ENCODE results near the gene LCE2C.
"Not testable (repeated sequence)": the region's sequence is repeated elsewhere in the genome, so short reads cannot be mapped to it uniquely, and the experiment has no call there.

LCE2C gene

DNA sequence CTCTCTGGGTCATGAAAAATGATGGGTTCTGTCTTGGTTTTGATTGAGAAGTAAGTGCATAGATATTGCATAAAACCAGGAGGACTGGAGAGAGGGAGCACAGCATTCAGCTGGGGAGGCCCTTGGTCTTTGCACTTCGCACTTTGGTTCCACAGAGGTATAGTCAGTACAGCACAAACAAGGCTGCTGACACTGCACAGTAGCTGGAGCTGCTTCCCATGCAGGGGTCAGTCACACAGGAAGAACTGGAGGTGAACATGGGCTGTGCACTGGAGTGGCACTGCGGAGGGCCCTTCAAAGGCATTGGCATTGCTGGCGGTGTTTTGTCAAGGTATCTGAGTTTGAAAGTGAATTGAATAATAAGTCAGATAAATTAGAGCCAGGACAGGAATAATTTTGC lies 16.4 kb upstream of the LCE2C start:
- Histone ChIP-seq H3K27me3 (ENCODE audit: control insufficient read depth in 5 of 5, insufficient read depth in 4 of 5, low read length in 5 of 5) (peaks cover 0 to 7% (median 0%) of the 10 kb centered on the region in 5 donors), H3K36me3 (ENCODE audit: control insufficient read depth in 5 of 5, insufficient read depth in 5 of 5, low read length in 5 of 5) (no peaks in the 10 kb centered on the region), H3K9ac (ENCODE audit: low read length in 5 of 5) (no peak overlapping the region), H3K4me3 (ENCODE audit: low read depth in 1 of 5, low read length in 5 of 5) (no peak overlapping the region), H3K9me3 (ENCODE audit: control insufficient read depth in 5 of 5, low read length in 5 of 5) (no peaks in the 10 kb centered on the region), H3K4me1 (ENCODE audit: control insufficient read depth in 5 of 5, insufficient read depth in 5 of 5, low read length in 5 of 5) (no peaks in the 10 kb centered on the region), H3K27ac (ENCODE audit: low read depth, low read length) (no peak overlapping the region)

DNA sequence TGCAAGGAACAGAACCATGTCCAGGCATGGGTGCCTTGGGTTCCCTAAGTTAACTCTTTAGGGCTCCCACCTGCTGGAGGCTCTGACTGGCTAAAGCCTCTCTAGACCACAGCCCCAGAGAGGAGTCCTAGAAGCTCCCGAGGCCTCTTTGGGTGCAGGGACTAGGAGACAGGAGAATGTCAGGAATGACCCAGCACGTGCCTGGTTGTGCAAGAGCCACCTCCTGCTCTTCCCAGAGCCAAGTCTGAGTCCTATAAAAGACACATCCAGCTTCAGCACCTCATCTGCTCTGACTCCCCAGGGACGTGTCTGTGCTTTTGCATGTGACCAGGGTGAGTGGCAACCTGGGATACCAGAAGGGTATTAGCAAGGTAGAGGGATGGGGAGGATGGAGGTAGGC lies 12.0 kb upstream of the LCE2C start, which contains the start of gene LCE2D:
Gene LCE2D (plus strand): TSS at position 283 of the 400 bp plus-strand sequence. CDS start 726 bp downstream, outside the sequence.
- no peak within 1 kb of the TSS for H3K9ac ChIP-seq (ENCODE audit: low read length in 5 of 5)

DNA sequence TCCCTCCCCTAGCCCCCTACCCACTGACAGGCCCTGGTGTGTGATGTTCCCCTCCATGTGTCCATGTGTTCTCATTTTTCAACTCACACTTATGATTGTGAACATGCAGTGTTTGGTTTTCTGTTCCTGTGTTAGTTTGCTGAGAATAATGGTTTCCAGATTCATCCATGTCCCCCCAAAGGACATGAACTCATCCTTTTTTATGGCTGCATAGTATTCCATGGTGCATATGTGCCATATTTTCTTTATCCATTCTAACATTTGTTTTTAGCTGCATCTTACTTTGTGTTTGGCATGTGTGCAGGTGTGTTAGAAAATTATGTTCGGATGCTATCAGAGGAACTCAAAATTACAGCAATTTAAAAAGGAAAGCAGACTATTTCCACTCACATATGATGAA lies 8.9 kb upstream of the LCE2C start:
- not testable (repeated sequence) for H3K9me3 ChIP-seq (ENCODE audit: control insufficient read depth in 5 of 5, low read length in 5 of 5); H3K4me1 ChIP-seq (ENCODE audit: control insufficient read depth in 5 of 5, insufficient read depth in 5 of 5, low read length in 5 of 5); H3K36me3 ChIP-seq (ENCODE audit: control insufficient read depth in 5 of 5, insufficient read depth in 5 of 5, low read length in 5 of 5); H3K9ac ChIP-seq (ENCODE audit: low read length in 5 of 5); H3K27ac ChIP-seq (ENCODE audit: low read depth, low read length); H3K4me3 ChIP-seq (ENCODE audit: low read depth in 1 of 5, low read length in 5 of 5); H3K27me3 ChIP-seq (ENCODE audit: control insufficient read depth in 5 of 5, insufficient read depth in 4 of 5, low read length in 5 of 5)

More for the DNA sequence above, 12.0 kb upstream of the LCE2C start, which contains the start of gene LCE2D:
- no peaks in the 10 kb centered on the region for H3K9me3 ChIP-seq (ENCODE audit: control insufficient read depth in 5 of 5, low read length in 5 of 5)
- H3K27me3 ChIP-seq (ENCODE audit: control insufficient read depth in 5 of 5, insufficient read depth in 4 of 5, low read length in 5 of 5) = peaks cover 0 to 7% (median 0%) of the 10 kb centered on the region in 5 donors
- no peaks in the 10 kb centered on the region for H3K4me1 ChIP-seq (ENCODE audit: control insufficient read depth in 5 of 5, insufficient read depth in 5 of 5, low read length in 5 of 5)
- no peak within 1 kb of the TSS for H3K4me3 ChIP-seq (ENCODE audit: low read depth in 1 of 5, low read length in 5 of 5)
- no peak within 1 kb of the TSS for H3K27ac ChIP-seq (ENCODE audit: low read depth, low read length)
- H3K36me3 ChIP-seq (ENCODE audit: control insufficient read depth in 5 of 5, insufficient read depth in 5 of 5, low read length in 5 of 5) = no peaks in the 10 kb centered on the region

DNA sequence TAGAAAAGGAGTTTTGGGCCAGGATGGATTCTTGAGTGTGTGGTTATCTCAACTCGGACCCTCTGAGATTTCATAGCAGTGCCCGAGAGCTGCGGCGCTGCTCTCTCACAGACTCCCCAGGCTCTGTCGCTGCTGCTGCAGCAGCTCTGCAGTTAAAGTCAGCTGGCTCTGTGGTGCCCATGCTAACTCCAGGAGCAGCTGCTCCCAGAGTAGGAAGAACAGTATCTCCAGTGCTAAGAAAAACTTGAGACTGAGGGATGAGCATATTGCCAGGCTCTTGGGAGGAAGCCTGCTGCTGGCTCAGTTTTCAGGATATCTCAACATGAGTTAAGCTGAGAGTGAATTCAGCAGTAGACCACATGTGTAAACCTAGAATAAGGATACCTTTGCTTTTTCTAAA lies 7.4 kb upstream of the LCE2C start:
- Histone ChIP-seq H3K36me3 (ENCODE audit: control insufficient read depth in 5 of 5, insufficient read depth in 5 of 5, low read length in 5 of 5) (no peaks in the 10 kb centered on the region), H3K9ac (ENCODE audit: low read length in 5 of 5) (no peak overlapping the region), H3K4me1 (ENCODE audit: control insufficient read depth in 5 of 5, insufficient read depth in 5 of 5, low read length in 5 of 5) (no peaks in the 10 kb centered on the region), H3K27ac (ENCODE audit: low read depth, low read length) (no peak overlapping the region), H3K27me3 (ENCODE audit: control insufficient read depth in 5 of 5, insufficient read depth in 4 of 5, low read length in 5 of 5) (peaks cover 0 to 7% (median 0%) of the 10 kb centered on the region in 5 donors), H3K4me3 (ENCODE audit: low read depth in 1 of 5, low read length in 5 of 5) (no peak overlapping the region), H3K9me3 (ENCODE audit: control insufficient read depth in 5 of 5, low read length in 5 of 5) (no peaks in the 10 kb centered on the region)

DNA sequence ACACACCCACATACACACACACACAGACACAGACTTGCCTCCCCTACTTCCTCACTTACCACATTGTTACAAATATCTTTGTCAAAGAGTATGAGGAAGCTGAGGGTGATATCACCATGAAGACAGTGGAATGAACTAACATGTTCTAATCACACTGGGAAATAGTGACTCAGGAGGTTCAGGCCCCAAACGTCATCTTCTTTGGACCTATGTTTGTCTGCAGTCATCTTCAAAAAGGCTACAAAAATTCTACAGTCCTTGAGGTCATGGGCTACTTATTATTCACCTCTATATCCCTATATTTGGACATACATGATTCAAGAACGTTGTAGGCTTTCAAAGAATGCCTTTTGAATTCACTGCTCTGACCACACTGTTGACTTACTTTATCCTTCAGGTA lies 2.1 kb upstream of the LCE2C start:
- Histone ChIP-seq H3K4me3 (ENCODE audit: low read depth in 1 of 5, low read length in 5 of 5) (no peak overlapping the region), H3K27me3 (ENCODE audit: control insufficient read depth in 5 of 5, insufficient read depth in 4 of 5, low read length in 5 of 5) (peaks cover 0 to 4% (median 0%) of the 10 kb centered on the region in 5 donors), H3K9ac (ENCODE audit: low read length in 5 of 5) (no peak overlapping the region), H3K27ac (ENCODE audit: low read depth, low read length) (no peak overlapping the region), H3K4me1 (ENCODE audit: control insufficient read depth in 5 of 5, insufficient read depth in 5 of 5, low read length in 5 of 5) (no peaks in the 10 kb centered on the region), H3K9me3 (ENCODE audit: control insufficient read depth in 5 of 5, low read length in 5 of 5) (no peaks in the 10 kb centered on the region), H3K36me3 (ENCODE audit: control insufficient read depth in 5 of 5, insufficient read depth in 5 of 5, low read length in 5 of 5) (no peaks in the 10 kb centered on the region)

DNA sequence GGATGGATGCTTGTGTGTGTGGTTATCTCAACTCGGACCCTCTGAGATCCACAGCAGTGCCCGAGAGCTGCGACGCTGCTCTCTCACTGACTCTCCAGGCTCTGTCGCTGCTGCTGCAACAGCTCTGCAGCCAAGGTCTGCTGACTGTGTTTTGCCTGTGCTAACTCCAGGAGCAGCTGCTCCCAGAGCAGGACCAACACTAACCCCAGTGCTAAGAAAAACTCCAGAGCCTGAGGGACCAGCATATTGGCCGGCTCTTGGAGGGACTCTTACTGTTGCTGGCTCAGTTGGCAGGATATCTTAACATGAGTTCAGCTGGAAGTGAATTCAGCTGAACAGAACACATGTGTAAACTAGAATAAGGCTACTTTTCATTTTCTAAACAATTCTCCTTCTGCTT lies 4.4 kb downstream of the LCE2C start:
- Histone ChIP-seq H3K9ac (ENCODE audit: low read length in 5 of 5) (no peak overlapping the region), H3K36me3 (ENCODE audit: control insufficient read depth in 5 of 5, insufficient read depth in 5 of 5, low read length in 5 of 5) (no peaks in the 10 kb centered on the region), H3K4me1 (ENCODE audit: control insufficient read depth in 5 of 5, insufficient read depth in 5 of 5, low read length in 5 of 5) (peaks cover 0 to 3% (median 0%) of the 10 kb centered on the region in 5 donors), H3K4me3 (ENCODE audit: low read depth in 1 of 5, low read length in 5 of 5) (no peak overlapping the region), H3K9me3 (ENCODE audit: control insufficient read depth in 5 of 5, low read length in 5 of 5) (peaks cover 0 to 5% (median 0%) of the 10 kb centered on the region in 5 donors), H3K27me3 (ENCODE audit: control insufficient read depth in 5 of 5, insufficient read depth in 4 of 5, low read length in 5 of 5) (peaks cover 0 to 4% (median 3%) of the 10 kb centered on the region in 5 donors), H3K27ac (ENCODE audit: low read depth, low read length) (no peak overlapping the region)

DNA sequence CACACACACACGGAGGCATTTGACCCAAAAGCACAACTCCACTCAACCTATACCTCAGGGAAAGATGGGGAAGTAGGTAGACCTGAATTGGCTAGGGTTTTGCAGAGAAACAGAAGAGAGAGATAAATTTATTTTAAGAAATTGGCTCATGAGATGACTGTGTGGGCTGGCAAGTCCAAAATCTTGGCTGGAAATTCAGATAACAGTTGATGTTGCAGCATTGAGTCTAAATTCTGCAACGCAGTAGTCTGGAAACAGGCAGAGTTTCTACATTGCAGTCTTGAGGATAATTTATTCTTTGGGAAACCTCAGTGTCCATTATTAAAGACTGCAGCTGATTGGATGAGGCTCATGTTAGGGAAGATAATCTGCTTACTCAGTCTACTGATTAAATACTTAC lies 6.5 kb downstream of the LCE2C start:
- peaks cover 0 to 3% (median 0%) of the 10 kb centered on the region in 5 donors for H3K4me1 ChIP-seq (ENCODE audit: control insufficient read depth in 5 of 5, insufficient read depth in 5 of 5, low read length in 5 of 5)
- H3K27ac ChIP-seq (ENCODE audit: low read depth, low read length) = no peak overlapping the region
- H3K9ac ChIP-seq (ENCODE audit: low read length in 5 of 5) = no peak overlapping the region
- no peaks in the 10 kb centered on the region for H3K36me3 ChIP-seq (ENCODE audit: control insufficient read depth in 5 of 5, insufficient read depth in 5 of 5, low read length in 5 of 5)
- H3K9me3 ChIP-seq (ENCODE audit: control insufficient read depth in 5 of 5, low read length in 5 of 5) = peaks cover 0 to 5% (median 0%) of the 10 kb centered on the region in 5 donors
- peaks cover 0 to 4% (median 3%) of the 10 kb centered on the region in 5 donors for H3K27me3 ChIP-seq (ENCODE audit: control insufficient read depth in 5 of 5, insufficient read depth in 4 of 5, low read length in 5 of 5)
- H3K4me3 ChIP-seq (ENCODE audit: low read depth in 1 of 5, low read length in 5 of 5) = no peak overlapping the region

DNA sequence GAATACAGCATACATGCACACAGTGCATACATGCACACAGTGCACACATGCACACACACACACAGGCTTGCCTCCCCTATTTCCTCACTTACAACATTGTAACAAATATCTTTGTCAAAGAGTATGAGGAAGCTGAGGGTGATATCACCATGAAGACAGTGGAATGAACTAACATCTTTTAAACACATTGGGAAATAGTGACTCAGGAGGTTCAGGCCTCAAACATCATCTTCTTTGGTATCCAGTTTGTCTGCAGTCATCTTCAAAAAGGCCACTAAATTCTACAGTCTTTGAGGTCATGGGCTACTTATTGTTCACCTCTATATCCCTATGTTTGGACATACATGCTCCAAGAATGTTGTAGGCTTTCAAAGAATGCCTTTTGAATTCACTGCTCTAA lies 8.8 kb downstream of the LCE2C start:
- Histone ChIP-seq H3K4me1 (ENCODE audit: control insufficient read depth in 5 of 5, insufficient read depth in 5 of 5, low read length in 5 of 5) (peaks cover 0 to 3% (median 0%) of the 10 kb centered on the region in 5 donors), H3K27me3 (ENCODE audit: control insufficient read depth in 5 of 5, insufficient read depth in 4 of 5, low read length in 5 of 5) (peaks cover 0 to 4% (median 3%) of the 10 kb centered on the region in 5 donors), H3K9me3 (ENCODE audit: control insufficient read depth in 5 of 5, low read length in 5 of 5) (peaks cover 0 to 5% (median 0%) of the 10 kb centered on the region in 5 donors), H3K9ac (ENCODE audit: low read length in 5 of 5) (no peak overlapping the region), H3K36me3 (ENCODE audit: control insufficient read depth in 5 of 5, insufficient read depth in 5 of 5, low read length in 5 of 5) (no peaks in the 10 kb centered on the region), H3K4me3 (ENCODE audit: low read depth in 1 of 5, low read length in 5 of 5) (no peak overlapping the region), H3K27ac (ENCODE audit: low read depth, low read length) (no peak overlapping the region)

DNA sequence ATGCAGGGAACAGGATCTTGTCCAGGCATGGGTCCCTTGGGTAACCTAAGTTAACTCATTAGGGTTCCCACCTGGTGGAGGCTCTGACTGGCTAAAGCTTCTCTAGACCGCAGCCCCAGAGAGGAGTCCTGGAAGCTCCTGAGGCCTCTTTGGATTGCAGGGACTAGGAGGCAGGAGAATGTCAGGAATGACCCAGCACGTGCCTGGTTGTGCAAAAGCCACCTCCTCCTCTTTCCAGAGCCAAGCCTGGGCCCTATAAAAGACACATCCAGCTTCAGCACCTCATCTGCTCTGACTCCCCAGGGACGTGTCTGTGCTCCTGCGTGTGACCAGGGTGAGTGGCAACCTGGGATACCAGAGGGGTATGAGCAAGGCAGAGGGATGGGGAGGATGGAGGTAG lies 10.7 kb downstream of the LCE2C start, which contains the start of gene LCE2B:
Gene LCE2B (plus strand): TSS at position 301 of the 400 bp plus-strand sequence. CDS start 721 bp downstream, outside the sequence.
- not testable (repeated sequence) for H3K9ac ChIP-seq (ENCODE audit: low read length in 5 of 5); H3K4me1 ChIP-seq (ENCODE audit: control insufficient read depth in 5 of 5, insufficient read depth in 5 of 5, low read length in 5 of 5); H3K36me3 ChIP-seq (ENCODE audit: control insufficient read depth in 5 of 5, insufficient read depth in 5 of 5, low read length in 5 of 5); H3K27me3 ChIP-seq (ENCODE audit: control insufficient read depth in 5 of 5, insufficient read depth in 4 of 5, low read length in 5 of 5); H3K9me3 ChIP-seq (ENCODE audit: control insufficient read depth in 5 of 5, low read length in 5 of 5); H3K4me3 ChIP-seq (ENCODE audit: low read depth in 1 of 5, low read length in 5 of 5); H3K27ac ChIP-seq (ENCODE audit: low read depth, low read length)

DNA sequence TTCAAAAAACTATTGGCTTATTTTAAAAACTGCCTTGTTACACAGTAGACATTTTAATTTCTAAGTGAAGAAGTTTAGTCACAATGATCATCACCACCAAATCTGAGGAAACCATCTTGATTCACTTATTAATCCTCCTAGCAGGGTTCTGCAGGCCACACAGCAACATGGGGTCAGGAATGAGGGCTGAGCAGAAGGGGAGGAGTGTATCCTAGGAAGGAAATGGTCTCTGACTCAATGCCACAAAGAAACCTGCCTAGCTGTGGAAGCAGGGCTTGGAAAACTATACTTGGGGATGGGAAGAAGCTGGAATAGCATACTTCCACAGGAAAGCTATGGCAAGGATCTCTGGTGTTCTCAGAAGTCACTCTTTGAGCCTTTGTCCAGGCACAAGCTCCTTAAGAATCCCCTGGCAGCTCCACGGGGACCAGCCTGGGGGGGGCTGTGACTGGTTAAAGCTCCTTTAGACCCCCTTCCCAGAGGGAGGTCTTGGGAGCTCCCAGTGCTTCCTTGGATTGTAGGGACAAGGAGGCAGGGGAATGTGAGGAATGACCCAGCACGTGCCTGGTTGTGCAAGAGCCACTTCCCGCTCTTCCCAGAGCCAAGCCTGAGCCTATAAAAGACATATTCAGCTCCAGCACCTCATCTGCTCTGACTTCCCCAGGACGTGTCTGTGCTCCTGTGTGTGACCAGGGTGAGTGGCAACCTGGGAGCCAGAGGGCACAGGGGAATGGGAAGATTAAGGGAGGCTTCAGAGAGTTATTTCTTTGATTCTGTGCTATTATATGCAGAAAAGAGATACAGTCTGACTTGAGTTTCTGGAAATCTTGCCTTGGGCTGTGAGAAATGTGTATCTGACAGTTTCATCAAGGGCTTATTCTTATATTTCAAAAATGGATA lies 22.9 kb downstream of the LCE2C start, which contains the start of gene LCE2A:
Gene LCE2A (plus strand): TSS at position 645 of the 900 bp plus-strand sequence. CDS start 557 bp downstream, outside the sequence.
- H3K4me3 ChIP-seq (ENCODE audit: low read depth in 1 of 5, low read length in 5 of 5) = no peak within 1 kb of the TSS
- peaks cover 0 to 2% (median 0%) of the 10 kb centered on the region in 5 donors for H3K9me3 ChIP-seq (ENCODE audit: control insufficient read depth in 5 of 5, low read length in 5 of 5)
- H3K36me3 ChIP-seq (ENCODE audit: control insufficient read depth in 5 of 5, insufficient read depth in 5 of 5, low read length in 5 of 5) = no peaks in the 10 kb centered on the region
- no peak within 1 kb of the TSS for H3K27ac ChIP-seq (ENCODE audit: low read depth, low read length)
- no peak within 1 kb of the TSS for H3K9ac ChIP-seq (ENCODE audit: low read length in 5 of 5)
- H3K27me3 ChIP-seq (ENCODE audit: control insufficient read depth in 5 of 5, insufficient read depth in 4 of 5, low read length in 5 of 5) = no peaks in the 10 kb centered on the region
- no peaks in the 10 kb centered on the region for H3K4me1 ChIP-seq (ENCODE audit: control insufficient read depth in 5 of 5, insufficient read depth in 5 of 5, low read length in 5 of 5)

Data from subcutaneous abdominal adipose tissue (tissue), 5 donors.